Activated naive CD4-positive, alpha-beta T cell treated with anti-CD3 and anti-CD28 coated beads for 36 hours (primary cell): ENCODE measurements around the gene MAPK4. TPM values are rescaled to one million over a fixed set of nuclear protein-coding genes. Genes with fewer than 3 reads are reported as not detected.
"Not testable (repeated sequence)": the region's sequence is repeated elsewhere in the genome, so short reads cannot be mapped to it uniquely, and the experiment has no call there.

Experiments
- CTCF ChIA-PET: fragments of 350-600 bp; sonication (Branson Sonifier 250); formaldehyde crosslinking; loops from one replicate; lab custom pipeline; 2021; ENCODE audit warnings: antibody characterized with exemption; lab: Charles Lee
- DNase-seq: peaks from one replicate; pipeline ENCODE4 v3.0.0-alpha.2; 2020
- H3K27ac Mint-ChIP-seq: one replicate; pipeline ENCODE4 v1.8.0; 2021; ENCODE audit warnings: mild to moderate bottlenecking, mixed read lengths
- H3K27me3 Mint-ChIP-seq: one replicate; pipeline ENCODE4 v1.8.0; 2021; ENCODE audit warnings: low read depth, mixed read lengths
- H3K36me3 Mint-ChIP-seq: one replicate; pipeline ENCODE4 v1.8.0; 2021; ENCODE audit warnings: low read depth, mixed read lengths
- H3K4me1 Mint-ChIP-seq: one replicate; pipeline ENCODE4 v1.8.0; 2021; ENCODE audit warnings: low read depth, mixed read lengths
- H3K4me3 Mint-ChIP-seq: one replicate; pipeline ENCODE4 v1.8.0; 2021; ENCODE audit warnings: mild to moderate bottlenecking, moderate library complexity, mixed read lengths
- H3K9me3 Mint-ChIP-seq: one replicate; pipeline ENCODE4 v1.8.0; 2021; ENCODE audit warnings: mixed read lengths
- intact Hi-C: fragments of 100-400 bp; cut with micrococcal nuclease; formaldehyde crosslinking; loops from one replicate; pipeline ENCODE4 v1.15.1; 2023
- total RNA-seq, 2 experiments: library from RNA; stranded (reverse); gene quantifications; one replicate each; pipeline ENCODE4 v1.2.3, GENCODE V29; 2021

MAPK4 gene
- total RNA-seq, 2 experiments from 2014 or later = not detected

DNA sequence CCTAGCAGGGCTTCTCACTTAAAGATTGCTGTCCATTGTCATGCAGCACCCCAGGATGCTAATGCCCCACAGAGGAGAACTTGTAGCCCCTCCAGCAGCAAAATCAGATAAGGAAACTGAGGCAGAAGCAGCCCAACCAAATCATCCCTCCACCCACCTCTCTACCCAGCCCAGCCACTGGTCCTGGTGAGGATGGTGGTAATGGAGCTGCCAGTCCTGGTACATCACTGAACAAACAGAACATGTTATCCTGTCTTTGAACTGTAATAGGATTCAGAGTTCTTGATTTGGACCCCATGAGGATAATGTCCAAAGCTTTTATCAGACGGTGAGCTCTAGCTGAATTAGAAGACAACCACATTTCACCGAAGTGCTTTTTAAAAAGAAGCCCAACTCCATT lies 146.8 kb downstream of the MAPK4 start:
- no peaks in the 10 kb centered on the region for H3K36me3 Mint-ChIP-seq
- no peaks in the 10 kb centered on the region for H3K27me3 Mint-ChIP-seq
- H3K9me3 Mint-ChIP-seq = no peaks in the 10 kb centered on the region
- H3K4me3 Mint-ChIP-seq = no peak overlapping the region
- H3K4me1 Mint-ChIP-seq = no peaks in the 10 kb centered on the region
- DNase-seq = no peak
- H3K27ac Mint-ChIP-seq = no peak overlapping the region
- CTCF ChIA-PET = no interaction called here
- intact Hi-C loops = no loop called here

DNA sequence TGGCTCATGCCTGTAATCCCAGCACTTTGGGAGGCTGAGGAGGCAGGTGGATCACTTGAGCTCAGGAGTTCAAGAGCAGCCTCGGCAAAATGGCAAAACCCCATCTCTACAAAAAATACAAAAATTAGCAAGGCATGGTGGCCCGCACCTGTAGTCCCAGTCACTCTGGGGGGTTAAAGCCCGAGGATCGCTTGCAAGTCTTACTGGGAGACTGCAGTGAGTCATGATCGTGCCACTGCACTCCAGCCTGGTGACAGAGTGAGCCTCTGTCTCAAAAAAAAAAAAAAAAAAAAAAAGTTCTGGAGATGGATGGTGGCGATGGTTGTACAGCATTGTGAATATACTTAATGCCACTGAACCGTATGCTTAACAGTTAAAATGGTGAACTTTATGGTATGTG lies 147.4 kb downstream of the MAPK4 start:
- intact Hi-C loops, H3K4me1 Mint-ChIP-seq, H3K9me3 Mint-ChIP-seq, DNase-seq, CTCF ChIA-PET, H3K27ac Mint-ChIP-seq, H3K27me3 Mint-ChIP-seq, H3K4me3 Mint-ChIP-seq, H3K36me3 Mint-ChIP-seq: not testable (repeated sequence)

DNA sequence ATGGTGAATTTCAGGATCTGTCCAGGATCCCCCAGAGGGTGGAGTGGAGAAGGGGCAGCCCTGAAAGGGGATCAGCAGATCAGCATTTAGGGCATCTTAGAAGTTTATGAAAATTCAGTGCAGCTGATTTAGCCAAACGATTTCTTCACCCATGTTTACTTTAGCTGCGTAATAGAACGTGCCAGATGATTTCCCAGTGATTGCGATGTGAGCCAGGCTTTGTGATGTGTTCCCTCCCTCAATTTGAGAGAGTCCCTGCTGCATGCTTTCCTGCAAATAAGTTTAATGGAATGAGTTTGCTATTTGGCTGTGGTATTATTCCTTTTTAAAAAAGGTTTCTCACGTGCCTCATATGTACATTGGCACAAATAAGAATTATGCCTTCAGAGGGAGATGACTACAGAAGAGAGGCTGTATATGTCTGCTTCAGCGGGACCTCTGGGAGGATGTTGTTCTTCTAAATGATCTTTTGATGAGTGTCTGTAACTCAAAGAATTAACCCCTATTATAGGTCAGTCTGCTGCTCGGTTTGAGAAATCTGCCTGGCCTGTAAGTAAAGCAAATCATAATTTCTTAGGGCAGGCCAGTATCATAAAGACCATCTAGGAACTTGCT lies 148.1 kb downstream of the MAPK4 start:
- H3K27ac Mint-ChIP-seq = no peak overlapping the region
- no peaks in the 10 kb centered on the region for H3K27me3 Mint-ChIP-seq
- CTCF ChIA-PET = no interaction called here
- H3K4me1 Mint-ChIP-seq = no peaks in the 10 kb centered on the region
- H3K9me3 Mint-ChIP-seq = no peaks in the 10 kb centered on the region
- H3K4me3 Mint-ChIP-seq = no peak overlapping the region
- DNase-seq = no peak
- intact Hi-C loops = no loop called here
- no peaks in the 10 kb centered on the region for H3K36me3 Mint-ChIP-seq

DNA sequence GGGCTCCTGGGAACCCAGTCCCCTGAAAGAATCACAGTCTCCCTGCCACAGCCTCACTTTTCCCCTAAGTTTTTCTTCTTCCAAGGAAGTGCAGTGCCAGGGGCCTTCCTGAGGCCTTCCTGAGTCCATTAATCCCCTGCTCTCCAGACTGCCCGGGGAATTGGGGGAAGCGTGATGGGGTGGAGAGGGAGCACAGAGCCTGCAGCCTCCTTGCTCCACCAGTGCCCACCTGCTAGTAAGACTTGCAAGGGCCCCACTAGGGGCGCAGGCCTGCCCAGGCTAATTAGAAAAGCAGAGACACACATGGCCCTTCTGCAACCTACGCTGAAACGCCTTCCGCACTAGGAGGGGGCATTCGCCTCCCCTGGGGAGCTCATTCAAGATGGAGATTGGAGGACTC lies 149.3 kb downstream of the MAPK4 start:
- CTCF ChIA-PET = no interaction called here
- Mint-ChIP-seq H3K4me3 (no peak overlapping the region), H3K4me1 (no peaks in the 10 kb centered on the region), H3K9me3 (no peaks in the 10 kb centered on the region), H3K36me3 (no peaks in the 10 kb centered on the region), H3K27me3 (no peaks in the 10 kb centered on the region), H3K27ac (no peak overlapping the region)
- DNase-seq = no peak
- intact Hi-C loops = no loop called here

DNA sequence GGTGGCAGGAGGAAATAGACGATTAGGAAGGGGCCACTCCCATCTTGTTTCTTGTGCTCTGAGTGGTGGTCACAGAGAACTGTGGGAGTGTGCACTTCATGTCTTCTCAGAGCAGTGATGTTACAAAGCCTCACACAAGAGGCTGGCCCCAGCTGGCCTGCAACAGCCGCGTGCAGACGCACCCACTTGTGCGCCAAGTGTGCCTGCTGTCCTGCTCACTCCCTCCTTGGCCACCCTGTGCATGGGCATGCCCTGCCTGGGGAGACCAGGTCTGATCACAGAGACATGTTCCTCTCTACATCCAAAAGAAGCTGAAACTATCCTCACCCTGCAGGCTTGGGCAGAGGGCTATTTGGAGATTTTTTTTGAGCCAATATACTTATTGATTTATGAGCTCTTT lies 151.5 kb downstream of the MAPK4 start:
- H3K27me3 Mint-ChIP-seq = no peaks in the 10 kb centered on the region
- H3K36me3 Mint-ChIP-seq = no peaks in the 10 kb centered on the region
- intact Hi-C loops = no loop called here
- peaks cover 4% of the 10 kb centered on the region for H3K9me3 Mint-ChIP-seq
- H3K4me1 Mint-ChIP-seq = no peaks in the 10 kb centered on the region
- CTCF ChIA-PET = no interaction called here
- H3K4me3 Mint-ChIP-seq = no peak overlapping the region
- DNase-seq = no peak
- no peak overlapping the region for H3K27ac Mint-ChIP-seq

DNA sequence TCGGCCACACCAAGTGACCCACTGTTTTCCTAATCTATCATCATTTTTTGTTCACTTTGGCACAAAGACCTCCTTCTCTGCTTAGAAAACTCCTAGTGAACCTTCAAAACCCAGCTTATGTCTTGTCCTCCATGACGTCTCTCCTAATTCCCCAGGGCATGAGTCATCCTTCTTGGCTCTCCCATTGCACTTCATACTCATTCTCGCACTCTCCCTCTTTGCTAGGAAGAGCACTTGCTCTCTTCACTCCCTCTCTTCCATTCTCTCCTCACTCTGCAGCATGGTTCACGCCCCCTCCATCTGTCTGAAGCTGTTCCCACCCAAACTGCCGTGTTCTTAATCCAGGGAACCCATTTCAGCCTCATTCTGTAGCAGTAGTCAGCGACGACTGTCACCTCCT lies 156.0 kb downstream of the MAPK4 start:
- Mint-ChIP-seq H3K27me3 (no peaks in the 10 kb centered on the region), H3K9me3 (peaks cover 8% of the 10 kb centered on the region), H3K36me3 (no peaks in the 10 kb centered on the region), H3K4me1 (no peaks in the 10 kb centered on the region), H3K27ac (no peak overlapping the region), H3K4me3 (no peak overlapping the region)
- intact Hi-C loops = no loop called here
- CTCF ChIA-PET = no interaction called here
- DNase-seq = no peak

DNA sequence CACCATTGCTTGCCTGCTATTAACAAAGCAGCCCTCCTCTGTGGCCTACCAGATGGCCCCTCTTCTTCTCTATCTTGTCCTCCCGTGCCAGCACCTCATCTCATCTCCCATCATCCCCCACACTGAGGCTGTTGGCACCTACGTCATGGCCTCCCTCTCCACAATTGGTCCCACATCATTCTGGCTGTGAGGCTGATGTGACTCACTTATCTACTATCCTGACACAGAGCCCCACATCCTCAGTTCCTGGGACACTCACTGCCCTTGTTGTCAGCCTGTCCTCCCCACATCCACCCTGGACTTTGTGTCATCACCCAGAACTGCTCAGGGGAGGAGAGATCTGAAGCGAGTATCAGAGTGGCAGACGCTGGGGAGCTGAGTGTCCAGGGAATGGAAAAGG lies 157.0 kb downstream of the MAPK4 start:
- intact Hi-C loops = no loop called here
- CTCF ChIA-PET = no interaction called here
- DNase-seq = no peak
- H3K4me1 Mint-ChIP-seq = no peaks in the 10 kb centered on the region
- H3K36me3 Mint-ChIP-seq = no peaks in the 10 kb centered on the region
- peaks cover 8% of the 10 kb centered on the region for H3K9me3 Mint-ChIP-seq
- H3K27ac Mint-ChIP-seq = no peak overlapping the region
- no peak overlapping the region for H3K4me3 Mint-ChIP-seq
- no peaks in the 10 kb centered on the region for H3K27me3 Mint-ChIP-seq

DNA sequence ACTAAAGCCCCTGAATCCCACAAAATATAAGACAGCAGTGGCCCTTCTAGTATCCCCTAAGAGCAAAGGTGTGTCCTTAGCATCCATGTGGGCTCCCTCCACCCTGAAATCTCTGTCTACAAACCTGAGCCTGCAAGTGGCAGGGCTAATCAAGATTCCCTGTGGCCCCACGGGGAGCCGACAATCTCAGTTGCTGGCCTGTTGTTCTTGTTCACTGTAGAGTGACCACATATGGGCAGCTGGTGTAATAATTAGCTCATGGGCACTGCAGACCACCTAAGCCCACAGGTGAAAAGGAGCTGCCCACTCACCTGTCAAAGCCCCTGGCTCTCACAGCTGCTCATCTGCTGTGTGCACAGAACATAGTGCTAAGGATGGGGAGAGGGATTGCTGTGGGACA lies 157.7 kb downstream of the MAPK4 start:
- no peak for DNase-seq
- intact Hi-C loops = no loop called here
- CTCF ChIA-PET = no interaction called here
- H3K9me3 Mint-ChIP-seq = peaks cover 8% of the 10 kb centered on the region
- no peak overlapping the region for H3K4me3 Mint-ChIP-seq
- no peak overlapping the region for H3K27ac Mint-ChIP-seq
- no peaks in the 10 kb centered on the region for H3K36me3 Mint-ChIP-seq
- H3K4me1 Mint-ChIP-seq = no peaks in the 10 kb centered on the region
- no peaks in the 10 kb centered on the region for H3K27me3 Mint-ChIP-seq

DNA sequence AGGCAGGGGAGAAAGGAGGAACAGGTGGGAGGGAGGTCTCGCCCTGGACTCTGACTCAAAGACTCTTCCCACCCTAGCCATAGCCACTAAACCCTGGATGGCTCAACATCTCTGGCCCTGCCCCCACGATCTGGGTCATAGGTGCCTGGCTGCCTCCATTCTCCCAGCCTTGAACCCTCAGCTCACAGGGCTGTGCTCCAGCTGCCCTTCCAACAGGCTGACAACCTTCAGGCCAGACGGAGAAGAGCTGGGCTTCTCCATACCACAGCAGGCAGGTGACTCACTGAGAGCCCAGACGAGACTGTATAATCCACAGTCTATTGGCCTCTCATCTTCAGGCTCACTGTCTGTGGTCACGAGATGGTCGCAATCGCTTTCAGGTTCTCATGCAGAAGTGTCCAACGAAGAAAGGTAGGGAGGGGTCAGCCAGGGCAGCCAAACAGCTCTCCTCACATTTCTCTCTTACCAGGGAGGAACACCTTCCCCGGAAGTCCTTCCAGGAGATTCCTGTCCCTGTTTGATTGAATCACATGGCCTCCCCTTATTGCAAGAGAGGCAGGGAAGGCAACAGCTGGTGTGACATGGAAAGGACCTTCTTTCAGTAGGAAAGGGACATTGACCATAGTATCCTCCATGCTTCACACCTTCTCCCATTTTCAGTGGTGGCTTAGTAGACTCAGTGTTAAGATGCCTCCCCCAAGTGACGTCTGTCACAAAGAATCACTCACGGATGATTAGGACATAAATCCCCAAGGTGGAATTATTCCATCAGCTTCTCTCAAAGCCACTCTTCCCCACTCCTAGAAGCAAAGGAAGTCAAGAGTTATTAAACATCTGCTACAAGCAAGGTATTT lies 159.8 kb downstream of the MAPK4 start:
- Mint-ChIP-seq H3K27me3 (no peaks in the 10 kb centered on the region), H3K27ac (no peak overlapping the region), H3K4me3 (no peak overlapping the region), H3K4me1 (no peaks in the 10 kb centered on the region), H3K9me3 (peaks cover 8% of the 10 kb centered on the region), H3K36me3 (no peaks in the 10 kb centered on the region)
- intact Hi-C loops = no loop called here
- CTCF ChIA-PET = interaction anchor here (0.6 to 1.4 kb wide), 2 partner anchors 24 to 90 kb away, joined by 3 read pairs; no protein-coding TSS in a partner anchor
- DNase-seq = no peak

DNA sequence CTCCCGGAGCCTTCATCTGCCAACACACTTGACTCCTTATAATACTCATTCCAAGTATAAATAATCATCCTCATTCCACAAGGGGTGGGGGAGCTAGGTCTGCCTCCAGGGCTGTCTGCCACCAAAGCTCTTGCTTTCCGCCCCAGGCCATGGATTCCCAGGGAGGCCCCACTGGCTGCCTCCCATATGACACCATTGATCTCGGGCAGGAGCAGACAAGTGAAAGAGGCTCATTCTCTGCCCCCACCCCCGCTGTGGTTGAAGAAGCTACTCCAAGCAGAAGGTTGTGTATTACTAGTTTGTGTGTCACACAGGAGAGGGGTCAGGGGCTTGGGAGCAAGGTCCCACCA lies 160.4 kb downstream of the MAPK4 start:
- Mint-ChIP-seq H3K36me3 (no peaks in the 10 kb centered on the region), H3K4me3 (no peak overlapping the region), H3K27ac (no peak overlapping the region), H3K27me3 (no peaks in the 10 kb centered on the region), H3K4me1 (no peaks in the 10 kb centered on the region), H3K9me3 (peaks cover 8% of the 10 kb centered on the region)
- CTCF ChIA-PET = interaction anchor here (0.6 to 1.4 kb wide), 2 partner anchors 25 to 89 kb away, joined by 3 read pairs; no protein-coding TSS in a partner anchor
- DNase-seq = no peak
- intact Hi-C loops = no loop called here

DNA sequence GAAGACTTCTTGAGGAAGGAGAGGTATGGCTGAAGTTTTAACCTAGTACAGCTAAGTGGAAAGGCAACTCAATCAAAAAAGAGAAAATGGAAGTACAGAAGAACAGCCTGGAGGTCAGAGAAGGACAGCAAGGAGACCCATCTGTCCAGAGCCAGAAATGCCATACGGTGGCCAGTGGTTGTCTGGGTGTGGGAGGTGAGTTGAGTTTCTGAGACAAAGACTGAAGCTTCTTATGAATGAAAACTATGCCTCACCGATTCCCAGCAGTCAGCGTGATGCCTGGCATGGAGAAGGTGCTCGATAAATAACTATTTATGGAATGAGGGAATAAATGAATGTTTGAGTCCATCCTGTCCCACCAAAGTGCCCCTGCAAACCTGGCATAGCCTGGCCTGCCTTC lies 161.1 kb downstream of the MAPK4 start:
- Mint-ChIP-seq H3K36me3 (no peaks in the 10 kb centered on the region), H3K9me3 (peaks cover 5% of the 10 kb centered on the region), H3K27ac (no peak overlapping the region), H3K4me3 (no peak overlapping the region), H3K4me1 (no peaks in the 10 kb centered on the region), H3K27me3 (no peaks in the 10 kb centered on the region)
- CTCF ChIA-PET = interaction anchor here (1.4 kb wide), 1 partner anchor 25 kb away, joined by 3 read pairs; no protein-coding TSS in a partner anchor
- intact Hi-C loops = no loop called here
- no peak for DNase-seq

DNA sequence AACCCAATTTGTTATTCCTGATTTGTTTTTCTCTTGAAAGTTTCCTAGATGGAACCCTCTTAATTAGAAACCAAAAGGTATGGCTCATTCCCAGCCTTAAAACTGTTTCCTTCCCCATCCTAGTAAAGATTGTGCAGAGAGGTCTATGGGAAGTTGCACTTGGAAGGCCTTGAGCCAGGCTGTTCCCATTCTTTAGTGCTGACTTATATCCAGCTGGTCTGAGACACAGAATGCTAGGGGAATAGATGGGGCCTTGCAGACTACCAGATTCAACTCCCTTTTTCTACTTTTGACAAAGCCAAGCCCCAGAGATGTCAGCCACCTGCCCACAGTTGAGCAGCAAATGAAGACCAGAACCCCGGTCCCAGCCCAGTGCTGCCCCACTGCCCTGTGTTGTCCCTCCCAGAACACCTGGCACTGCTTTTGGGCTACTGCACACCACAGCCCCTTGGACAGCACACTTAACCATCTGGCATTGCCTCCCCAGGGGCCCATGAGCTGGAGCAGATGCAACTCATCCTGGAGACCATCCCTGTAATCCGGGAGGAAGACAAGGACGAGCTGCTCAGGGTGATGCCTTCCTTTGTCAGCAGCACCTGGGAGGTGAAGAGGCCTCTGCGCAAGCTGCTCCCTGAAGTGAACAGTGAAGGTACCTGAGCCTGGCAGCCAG lies 161.7 kb downstream of the MAPK4 start:
- H3K27me3 Mint-ChIP-seq = peaks cover 2% of the 10 kb centered on the region
- CTCF ChIA-PET = no interaction called here
- intact Hi-C loops = no loop called here
- H3K36me3 Mint-ChIP-seq = no peaks in the 10 kb centered on the region
- H3K9me3 Mint-ChIP-seq = peaks cover 3% of the 10 kb centered on the region
- H3K4me3 Mint-ChIP-seq = no peak overlapping the region
- no peak overlapping the region for H3K27ac Mint-ChIP-seq
- no peaks in the 10 kb centered on the region for H3K4me1 Mint-ChIP-seq
- no peak for DNase-seq
